HepG2 (cell line): ENCODE data around the gene ANKRD44.

ENCODE experiments used
- FOXM1 ChIP-seq: sonication (generic); formaldehyde crosslinking; IDR thresholded peaks from 2 replicates; pipeline ENCODE4 v1.5.0; 2020; ENCODE audit warnings: missing genetic modification reagents
- GABPB1 ChIP-seq: IDR thresholded peaks from 2 replicates; pipeline ENCODE4 v1.6.1; 2016; ENCODE audit warnings: mild to moderate bottlenecking, missing genetic modification reagents, moderate library complexity, missing compliant biosample characterization
- HOXA7 ChIP-seq: sonication (generic); formaldehyde crosslinking; IDR thresholded peaks from 2 replicates; pipeline ENCODE4 v1.8.1; 2022; ENCODE audit warnings: mild to moderate bottlenecking, missing genetic modification reagents, moderate library complexity
- TAF1 ChIP-seq: sonication (generic); formaldehyde crosslinking; IDR thresholded peaks from 2 replicates; pipeline ENCODE4 v1.4.0; 2020; ENCODE audit warnings: missing genetic modification reagents
- ZNF761 ChIP-seq: sonication (generic); formaldehyde crosslinking; conservative IDR thresholded peaks from 2 replicates; pipeline ENCODE4 v1.4.0; 2020; ENCODE audit warnings: mild to moderate bottlenecking, missing genetic modification reagents

GRCh38 chr2:197236159-197236558 lies 74.4 kb downstream of the ANKRD44 start:
- no peak for TF ChIP-seq ZNF761 (CRISPR knock-in tag)
- no peak for TF ChIP-seq GABPB1
- no peak for TF ChIP-seq TAF1 (CRISPR knock-in tag)
- TF ChIP-seq FOXM1 (CRISPR knock-in tag), result no peak
- no peak for TF ChIP-seq HOXA7 (CRISPR knock-in tag)
